Stimulated activated CD8-positive, alpha-beta memory T cell treated with anti-CD3 and anti-CD28 coated beads, Interleukin-4, amount 100 ng/mL, for 48 hours (primary cell): Measurements from ENCODE around the gene PRPF18.
"Not testable (repeated sequence)": the region's sequence is repeated elsewhere in the genome, so short reads cannot be mapped to it uniquely, and the experiment has no call there.

Experiments used
- DNase-seq: peaks from one replicate; pipeline ENCODE4 v3.0.0-alpha.2; 2020

The PRPF18 gene

DNA sequence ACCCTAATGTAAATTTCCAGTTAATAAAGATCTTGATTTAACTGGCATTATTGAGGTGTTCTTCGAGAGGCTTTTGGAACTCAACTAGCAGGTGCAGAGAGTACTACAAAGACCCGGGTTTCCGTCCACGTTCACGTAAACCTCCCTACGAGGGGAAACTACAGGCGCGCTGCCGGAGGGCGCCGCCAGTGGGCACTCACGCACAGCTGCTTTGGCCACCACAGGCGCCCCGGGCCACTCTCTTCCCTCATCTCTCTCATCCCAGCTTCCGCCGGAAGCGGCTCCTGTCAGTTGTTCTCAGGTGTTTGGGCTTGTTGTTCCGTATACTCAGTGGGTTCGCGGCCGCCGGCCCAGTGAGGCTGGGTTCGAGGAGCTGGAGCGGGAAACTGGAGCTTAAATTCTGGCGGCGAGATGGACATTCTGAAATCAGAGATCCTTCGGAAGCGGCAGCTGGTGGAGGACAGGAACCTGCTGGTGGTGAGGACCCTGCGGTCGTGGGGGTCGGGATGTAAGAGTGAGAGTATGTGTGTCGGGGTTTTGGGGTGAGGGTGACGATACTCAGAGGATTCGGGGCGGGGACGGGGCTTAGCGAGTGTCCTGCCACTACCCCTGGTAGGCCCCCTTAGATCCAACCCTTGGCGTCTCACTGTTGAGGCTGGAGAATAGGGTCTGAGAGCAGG lies at the start of gene PRPF18:
PRPF18 (plus strand) TSS at position 290 of the 680 bp plus-strand sequence; CDS start at position 412, 122 bp downstream.
- peak; percentile 95 for DNase-seq

DNA sequence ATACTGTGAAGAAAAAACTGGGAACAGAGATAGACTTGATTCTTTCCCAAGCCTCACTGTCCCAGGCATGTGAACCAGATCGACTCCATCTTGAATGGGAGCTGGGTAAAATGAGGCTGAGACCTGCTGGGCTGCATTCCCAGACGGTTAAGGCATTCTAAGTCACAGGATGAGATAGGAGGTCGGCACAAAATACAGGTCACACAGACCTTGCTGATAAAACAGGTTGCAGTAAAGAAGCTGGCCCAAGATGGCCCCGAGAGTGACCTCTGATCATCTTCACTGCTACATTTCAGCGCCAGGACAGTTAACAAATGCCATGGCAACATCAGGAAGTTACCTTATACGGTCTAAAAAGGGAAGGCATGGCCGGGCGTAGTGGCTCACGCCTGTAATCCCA lies 48.8 kb upstream of the PRPF18 start:
- DNase-seq: not testable (repeated sequence)

DNA sequence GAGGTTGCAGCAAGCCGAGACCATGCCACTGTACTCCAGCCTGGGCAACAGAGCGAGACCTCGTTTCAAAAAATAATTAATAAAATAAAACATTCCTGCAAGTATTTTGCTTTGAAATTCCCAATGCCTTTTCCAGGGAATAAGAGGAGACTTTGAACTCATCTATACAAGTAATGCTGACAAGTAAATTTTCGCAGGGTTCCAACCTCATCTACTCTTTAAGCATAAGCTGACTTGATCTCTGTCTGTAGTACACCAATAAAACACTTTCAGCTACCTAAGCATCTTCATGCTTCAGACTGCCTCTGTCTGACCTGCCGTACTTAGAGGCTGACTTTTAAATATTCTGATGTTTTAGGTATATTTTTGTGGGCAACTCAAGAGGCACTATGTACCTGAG lies 44.2 kb upstream of the PRPF18 start:
- no peak for DNase-seq

DNA sequence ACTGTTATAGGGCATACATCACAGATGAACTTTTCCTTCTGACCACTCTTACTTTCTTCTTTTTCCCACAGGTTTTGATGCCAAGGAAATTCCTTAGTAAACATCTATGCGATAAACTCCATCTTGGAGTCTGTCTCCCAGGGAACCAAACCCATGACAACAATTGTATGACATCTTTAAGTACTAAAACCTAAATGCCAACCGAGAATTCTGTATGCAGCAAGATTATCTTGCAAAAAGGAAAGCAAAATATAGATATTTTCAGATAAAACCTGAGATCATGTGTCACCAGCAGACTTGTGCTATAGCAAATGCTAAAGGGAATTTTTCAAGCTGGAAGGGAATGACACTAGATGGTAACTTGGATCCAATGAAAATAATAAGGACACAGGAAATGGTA lies 36.0 kb upstream of the PRPF18 start:
- DNase-seq: no peak

GRCh38 chr10:13555884-13556510 lies 30.8 kb upstream of the PRPF18 start:
- no peak for DNase-seq

DNA sequence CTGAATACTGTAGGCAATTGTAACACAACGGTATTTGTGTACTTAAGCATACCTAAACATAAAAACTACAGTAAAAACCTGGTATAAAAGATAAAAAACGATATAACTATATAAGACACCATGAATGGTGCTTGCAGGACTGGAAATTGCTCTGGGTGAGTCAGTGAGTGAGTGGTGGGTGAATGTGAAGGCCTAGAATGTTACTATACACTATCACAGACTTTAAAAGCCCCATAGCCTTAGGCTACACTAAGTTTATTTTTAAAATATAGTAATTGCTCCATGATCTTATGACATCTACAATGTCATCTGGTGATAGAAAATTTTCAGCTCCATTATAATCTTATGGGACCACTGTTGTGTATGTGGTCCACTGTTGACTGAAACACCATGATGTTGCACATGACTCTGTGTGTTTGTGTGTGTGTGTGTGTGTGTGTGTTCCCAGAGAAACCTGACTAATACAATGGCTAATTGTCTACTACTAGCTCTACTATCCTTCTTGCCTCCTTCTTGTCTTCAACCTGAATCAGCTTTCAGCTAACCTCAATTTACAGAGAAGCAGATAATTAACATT lies 27.6 kb upstream of the PRPF18 start:
- no peak for DNase-seq

GRCh38 chr10:13560597-13560996 lies 26.2 kb upstream of the PRPF18 start:
- DNase-seq: no peak

- DNase-seq: no peak
Observed at GRCh38 chr10:13563481-13564445, 23.0 kb upstream of the PRPF18 start.

- DNase-seq: no peak
Observed at GRCh38 chr10:13564576-13564975, 22.2 kb upstream of the PRPF18 start.

- DNase-seq: no peak
Observed at GRCh38 chr10:13567030-13567429, 19.7 kb upstream of the PRPF18 start.

GRCh38 chr10:13571541-13571940 lies 15.2 kb upstream of the PRPF18 start:
- DNase-seq: no peak

DNA sequence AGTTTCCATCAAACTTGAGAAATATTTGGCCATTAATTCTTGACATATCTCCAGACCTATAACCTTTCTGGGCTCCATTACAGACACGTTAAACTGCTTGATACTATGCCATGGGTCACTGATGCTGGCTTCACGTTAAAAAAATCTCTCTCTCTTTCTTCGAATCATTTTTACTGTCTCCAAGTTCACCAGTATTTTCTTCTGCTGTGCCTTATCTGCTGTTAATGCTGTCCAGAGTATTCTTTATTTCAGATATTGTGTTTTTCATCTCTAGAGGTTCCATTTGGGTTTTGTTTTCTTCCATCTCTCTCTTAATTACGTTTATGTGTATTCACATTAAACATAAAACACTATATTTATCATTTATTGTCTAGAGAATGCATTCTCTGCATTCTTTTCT lies 12.8 kb upstream of the PRPF18 start:
- DNase-seq: no peak

DNA sequence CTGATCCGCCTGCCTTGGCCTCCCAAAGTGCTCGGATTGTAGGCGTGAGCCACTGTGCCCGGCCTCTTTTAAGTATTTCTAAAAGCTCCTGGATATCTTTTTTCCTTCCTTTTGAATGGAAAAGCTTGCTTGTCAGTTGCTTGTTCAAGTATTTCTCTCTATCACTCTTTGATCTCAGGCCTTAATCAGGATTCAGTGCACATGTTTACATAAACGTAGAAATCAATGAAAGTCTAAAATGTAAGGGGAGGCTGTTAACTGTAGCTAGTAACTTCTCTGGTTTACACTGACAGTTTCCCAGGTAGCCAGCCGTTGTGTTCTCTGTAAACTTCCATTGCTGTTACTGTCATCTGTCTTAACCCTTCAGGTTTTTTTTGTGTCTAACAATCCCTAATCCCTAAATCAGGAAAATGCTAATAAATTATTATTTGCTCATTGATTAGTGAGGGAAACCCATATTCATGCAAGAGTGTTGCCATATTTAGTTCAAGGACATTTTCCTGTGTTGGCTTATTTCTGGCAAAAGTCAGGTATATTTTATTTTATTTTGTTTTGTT lies 1.5 kb upstream of the PRPF18 start:
- no peak for DNase-seq

DNA sequence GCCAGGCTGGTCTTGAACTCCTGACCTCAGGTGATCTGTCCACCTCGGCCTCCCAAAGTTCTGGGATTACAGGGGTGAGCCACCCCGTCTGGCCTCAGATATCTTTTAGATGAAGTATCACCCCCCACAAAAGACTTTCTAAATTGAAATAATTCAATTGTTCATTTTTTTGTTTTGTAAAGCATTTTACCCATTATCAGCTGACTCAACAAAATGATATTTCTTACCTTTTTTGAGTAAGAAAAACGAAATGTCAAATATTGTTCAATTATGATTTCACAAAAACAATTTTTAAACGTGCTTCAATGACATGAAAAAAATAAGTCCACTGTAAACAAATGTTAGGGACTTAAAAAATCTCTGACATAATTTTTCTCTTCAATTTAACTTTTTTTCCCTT lies 822 bp upstream of the PRPF18 start:
- no peak for DNase-seq

DNA sequence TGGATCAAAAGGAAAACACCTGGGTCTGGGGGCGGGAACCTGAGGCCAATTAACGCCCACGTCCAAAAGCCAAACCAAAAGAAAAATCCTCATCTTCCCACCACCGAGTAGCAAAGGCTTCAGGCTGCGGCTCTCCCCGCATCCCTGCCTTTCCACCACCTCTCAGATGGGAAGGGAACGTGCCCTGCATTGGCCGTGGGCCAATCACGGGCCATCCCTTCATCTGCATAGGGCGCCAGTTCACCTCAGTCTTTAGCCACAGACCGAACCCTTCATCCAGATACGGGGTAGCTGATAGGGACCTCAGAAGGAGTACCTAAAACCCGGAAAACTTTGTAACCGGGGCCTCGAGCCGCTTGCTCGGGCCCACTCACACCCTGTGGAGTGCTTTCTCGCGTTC lies 626 bp downstream of the PRPF18 start:
- DNase-seq: no peak

DNA sequence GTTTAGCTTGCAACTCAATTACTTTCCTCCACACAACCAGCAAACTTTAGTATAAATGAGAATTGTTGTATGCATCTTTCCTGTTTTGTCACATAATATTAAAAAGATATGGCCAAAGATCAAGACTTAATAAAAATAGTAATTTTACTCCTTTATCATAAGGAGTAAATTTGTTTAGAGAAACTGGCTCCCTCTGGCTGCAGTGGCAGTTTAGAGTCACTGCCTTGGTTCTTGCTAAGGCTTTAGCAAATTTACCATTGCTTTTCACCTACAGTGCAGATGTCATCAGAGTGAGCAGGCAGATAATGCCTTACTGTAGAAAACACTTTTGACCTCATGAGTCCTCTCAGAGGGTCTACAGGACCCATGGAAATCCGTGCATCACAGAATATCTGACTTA lies 2.6 kb downstream of the PRPF18 start:
- DNase-seq: no peak

GRCh38 chr10:13590886-13591285 lies 4.1 kb downstream of the PRPF18 start:
- no peak for DNase-seq

DNA sequence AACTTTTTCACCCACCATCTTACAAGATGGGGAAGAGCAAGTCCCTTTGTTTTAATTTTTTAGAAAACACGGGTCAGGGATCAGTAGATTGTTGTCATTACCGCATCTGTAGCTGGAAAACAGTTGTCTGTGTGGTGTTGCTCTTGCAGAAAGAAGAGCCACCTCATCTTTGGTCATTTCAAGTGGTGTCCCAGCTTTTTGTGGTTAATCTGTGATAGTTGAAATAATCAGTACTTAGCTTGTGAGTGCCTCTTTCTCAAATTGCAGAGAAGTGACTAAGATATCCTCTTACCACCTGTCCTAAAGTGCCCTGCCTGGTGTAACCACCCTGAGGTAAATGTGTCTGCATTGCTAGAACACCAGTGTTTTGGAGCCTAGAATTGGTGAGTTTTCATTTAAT lies 5.5 kb downstream of the PRPF18 start:
- no peak for DNase-seq

GRCh38 chr10:13593535-13593934 lies 6.8 kb downstream of the PRPF18 start:
- DNase-seq: no peak

GRCh38 chr10:13594641-13595040 lies 7.9 kb downstream of the PRPF18 start:
- DNase-seq: no peak

GRCh38 chr10:13597909-13598308 lies 11.1 kb downstream of the PRPF18 start:
- DNase-seq: no peak

GRCh38 chr10:13604357-13605040 lies 17.7 kb downstream of the PRPF18 start:
- no peak for DNase-seq
